GM15510 (cell line): Measurements from ENCODE around the gene TBX15.

Experiments used
- POLR2A ChIP-seq: IDR thresholded peaks from 3 replicates; pipeline ENCODE4 v1.6.1; 2011; ENCODE audit warnings: borderline replicate concordance; ENCODE audit not compliant: insufficient read length; ENCODE audit errors: extremely low read depth

The TBX15 gene

DNA sequence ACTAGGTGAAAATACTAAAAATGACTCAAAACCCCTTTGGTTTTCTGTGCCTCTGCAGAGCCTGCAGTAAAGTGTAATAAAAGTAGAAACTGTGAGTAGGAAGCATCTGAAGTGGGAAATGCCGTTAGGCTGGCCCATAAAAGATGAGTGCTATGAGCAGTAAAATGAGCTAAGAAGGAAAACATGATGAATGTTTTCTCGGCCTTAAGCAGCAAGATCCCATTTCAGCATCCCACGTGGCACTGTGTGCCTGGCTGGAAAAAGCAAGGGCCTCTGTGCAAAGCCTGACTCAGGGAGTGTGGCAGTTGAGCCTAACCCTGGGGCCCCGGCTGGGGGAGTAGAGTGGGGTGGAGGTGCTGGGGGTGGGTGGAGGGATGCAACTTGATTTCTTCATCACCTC, 109.5 kb downstream of the TBX15 start:
- no peak for TF ChIP-seq POLR2A

DNA sequence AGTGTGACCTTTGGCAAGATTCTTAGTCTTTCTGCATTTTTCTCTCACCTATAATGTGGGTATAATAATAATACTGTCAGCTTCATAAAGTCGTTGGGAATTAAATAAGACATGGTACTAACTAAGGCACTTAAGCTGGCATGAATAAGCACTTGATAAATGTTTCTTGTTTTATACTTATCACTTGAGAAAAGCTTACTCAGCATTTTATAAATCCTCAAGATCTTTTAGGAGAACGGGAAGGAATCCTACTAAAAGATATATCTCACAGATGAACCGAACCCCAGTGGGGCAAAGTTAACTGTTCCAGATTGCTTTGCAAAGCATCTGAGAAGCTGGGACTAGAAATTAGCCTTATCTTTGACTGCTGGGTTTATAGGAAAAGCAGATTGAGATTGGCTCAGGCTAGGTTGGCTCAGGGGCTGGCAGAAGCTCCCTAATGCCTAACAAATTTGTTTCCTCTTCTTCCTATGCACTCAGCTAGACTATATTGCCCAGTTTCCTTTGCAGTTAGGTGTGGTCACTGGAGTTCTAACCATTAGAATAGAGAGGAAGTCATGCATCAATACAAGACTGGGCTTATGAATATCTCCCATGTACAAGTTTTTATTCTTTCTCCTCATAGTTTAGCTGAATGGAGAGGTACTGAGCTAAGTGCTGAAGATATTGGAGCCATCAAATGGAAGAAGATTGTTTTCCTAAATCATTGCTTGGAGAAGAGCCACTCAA, 110.3 kb downstream of the TBX15 start:
- TF ChIP-seq POLR2A, result no peak

DNA sequence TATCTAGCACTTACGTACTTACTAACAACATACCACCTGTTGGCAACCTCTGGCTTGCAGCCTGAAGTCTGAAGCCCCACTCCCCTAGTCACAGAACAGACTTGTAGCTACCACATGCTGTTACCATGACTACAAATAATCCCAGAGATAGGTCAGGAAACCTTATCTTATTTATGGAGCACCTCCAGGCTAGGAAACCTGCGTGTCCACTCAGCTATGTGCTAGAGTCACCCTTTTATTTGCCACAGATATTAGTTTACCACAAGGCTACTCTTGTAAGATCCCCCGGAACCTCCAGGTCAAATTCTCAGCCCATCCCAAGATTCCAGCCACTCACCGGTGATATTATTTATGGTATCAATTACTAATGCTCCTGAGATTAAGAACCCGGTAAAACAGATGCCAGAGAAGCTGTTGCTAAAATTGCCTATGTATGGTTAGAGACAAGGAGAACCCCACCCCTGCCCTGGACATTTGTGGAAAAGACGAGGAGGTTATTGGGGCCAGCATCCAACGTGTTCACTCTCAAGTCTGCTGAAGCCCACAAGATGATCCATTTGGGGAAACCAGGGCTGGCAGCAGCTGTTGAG, 116.5 kb downstream of the TBX15 start:
- no peak for TF ChIP-seq POLR2A

DNA sequence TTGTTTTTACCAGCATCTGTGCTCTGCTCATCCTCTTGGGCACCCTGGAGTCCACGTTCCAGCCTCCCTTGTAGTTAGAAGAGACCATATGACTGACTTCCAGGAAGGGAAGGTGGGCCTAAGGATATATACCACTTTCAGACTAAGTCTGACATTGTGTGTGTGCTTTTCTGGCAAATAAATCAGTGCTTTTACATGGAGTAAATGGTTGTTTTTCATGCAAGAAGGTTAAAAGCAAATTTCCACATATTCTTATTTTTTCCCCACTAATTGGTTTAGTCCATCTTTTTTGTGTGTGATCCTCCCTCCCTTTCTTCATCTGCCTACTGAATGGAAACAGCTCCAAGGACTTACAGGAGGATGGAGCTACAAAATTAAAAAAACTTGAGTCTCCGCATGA, 119.8 kb downstream of the TBX15 start:
- no peak for TF ChIP-seq POLR2A

DNA sequence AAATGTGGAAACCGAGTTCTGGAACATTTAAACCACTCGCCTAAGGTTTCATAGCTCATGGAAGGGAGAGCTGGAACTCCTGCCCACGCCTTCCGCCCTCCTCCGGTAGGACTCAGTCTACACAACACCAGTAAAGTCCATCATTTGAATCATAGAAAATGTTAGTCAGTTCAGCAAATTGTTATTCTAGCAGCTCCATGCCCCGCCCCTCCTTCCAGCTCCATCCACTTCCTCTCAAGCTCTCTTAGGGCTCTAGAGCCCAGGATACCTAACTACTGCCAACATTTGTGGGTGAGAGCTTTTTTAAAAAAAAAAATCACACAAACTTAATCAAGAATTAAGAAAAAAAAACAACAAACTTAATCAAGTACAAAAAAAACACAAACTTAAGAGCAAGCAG, 121.8 kb downstream of the TBX15 start:
- no peak for TF ChIP-seq POLR2A

DNA sequence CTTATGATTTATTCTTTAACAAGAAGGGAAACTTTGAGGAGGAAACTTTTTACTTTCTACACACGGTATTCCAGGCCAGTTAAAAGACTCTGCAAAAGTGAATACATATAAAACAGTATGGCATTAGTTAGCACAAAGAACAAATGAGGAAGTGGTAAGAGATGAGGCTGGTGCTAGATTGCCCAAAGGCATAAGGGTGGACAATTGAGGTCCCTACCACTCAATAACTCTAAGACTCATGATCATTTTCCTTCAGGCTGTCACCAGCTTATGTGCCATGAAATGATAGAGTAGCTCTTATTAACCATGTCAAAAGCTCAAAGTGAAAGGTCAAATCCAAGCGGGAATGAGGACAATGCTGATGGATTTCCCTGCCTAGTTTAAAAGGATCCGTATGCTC, 124.5 kb downstream of the TBX15 start:
- no peak for TF ChIP-seq POLR2A

DNA sequence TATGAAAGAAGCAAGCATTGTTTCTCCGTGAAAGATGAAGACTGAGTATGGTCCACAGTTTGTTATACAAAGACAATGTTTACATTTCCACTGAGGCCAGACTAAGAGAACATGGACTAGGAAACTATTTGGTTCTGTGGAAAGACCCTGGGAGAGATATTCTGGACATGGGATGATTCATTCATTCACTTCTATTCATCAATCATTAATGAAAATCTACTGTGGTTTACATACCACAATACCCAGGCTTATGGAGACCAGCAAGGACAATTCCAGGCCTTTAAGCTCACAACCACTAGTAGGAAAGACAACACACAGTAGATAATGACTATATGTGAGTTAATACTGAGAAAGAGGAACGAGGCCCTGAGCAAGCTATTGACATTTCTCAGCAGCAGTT, 125.4 kb downstream of the TBX15 start:
- no peak for TF ChIP-seq POLR2A

DNA sequence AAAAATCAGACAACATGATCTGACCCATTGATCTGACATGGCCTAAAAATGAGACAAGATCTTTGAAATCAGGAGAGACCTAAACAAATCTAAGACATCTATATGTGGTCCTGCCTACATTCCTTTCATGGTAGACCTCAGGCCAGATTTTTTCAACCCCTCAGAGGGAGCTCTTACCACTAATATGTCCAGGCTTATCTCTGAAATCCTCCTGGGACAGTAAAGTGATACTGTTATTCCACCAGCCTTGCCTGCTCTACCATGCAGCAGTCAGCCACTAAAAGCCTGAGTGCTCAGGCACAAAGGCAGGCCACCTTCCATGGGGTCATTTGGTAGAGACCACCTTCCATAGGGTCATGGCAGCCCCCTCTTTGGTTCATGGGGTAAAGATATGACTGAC, 126.9 kb downstream of the TBX15 start:
- no peak for TF ChIP-seq POLR2A

DNA sequence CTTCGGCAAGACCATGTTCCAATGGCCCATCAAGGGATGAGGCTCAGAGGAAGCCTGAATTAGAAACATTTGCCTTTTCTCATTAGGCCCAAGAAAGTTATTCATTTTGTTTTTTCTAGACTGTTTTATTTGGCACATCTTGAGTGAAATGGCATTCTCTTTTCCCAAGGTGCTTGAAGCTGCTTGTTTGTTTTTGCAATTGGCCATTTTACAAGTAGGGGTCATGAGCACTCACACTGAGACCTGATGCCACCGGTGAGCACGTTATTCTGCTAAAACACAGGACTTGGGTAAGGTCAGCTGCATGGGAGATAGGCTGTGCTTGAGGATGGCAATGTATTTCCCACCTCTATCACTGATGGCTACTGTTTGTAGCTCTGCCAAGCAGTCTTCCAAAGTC, 128.1 kb downstream of the TBX15 start:
- TF ChIP-seq POLR2A, result no peak

DNA sequence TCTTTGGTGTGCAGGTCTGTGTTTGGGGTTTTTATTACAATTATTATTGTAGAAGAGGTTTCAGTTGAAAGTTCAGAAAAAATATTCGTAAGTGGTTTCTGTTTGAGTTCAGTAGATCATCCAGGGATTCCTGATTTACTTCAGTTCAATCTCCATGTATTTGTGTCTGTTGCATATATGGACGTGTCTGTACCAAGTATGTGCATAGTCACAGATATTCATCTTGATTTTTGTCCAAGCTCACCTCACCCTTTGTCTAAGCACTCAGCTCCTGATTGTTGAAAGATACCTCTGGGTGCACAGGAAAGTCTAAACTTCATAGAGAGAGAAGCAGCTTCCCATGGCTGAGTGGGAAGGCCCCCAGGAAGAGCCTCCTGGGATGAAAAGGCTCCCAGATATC, 141.7 kb downstream of the TBX15 start:
- no peak for TF ChIP-seq POLR2A

DNA sequence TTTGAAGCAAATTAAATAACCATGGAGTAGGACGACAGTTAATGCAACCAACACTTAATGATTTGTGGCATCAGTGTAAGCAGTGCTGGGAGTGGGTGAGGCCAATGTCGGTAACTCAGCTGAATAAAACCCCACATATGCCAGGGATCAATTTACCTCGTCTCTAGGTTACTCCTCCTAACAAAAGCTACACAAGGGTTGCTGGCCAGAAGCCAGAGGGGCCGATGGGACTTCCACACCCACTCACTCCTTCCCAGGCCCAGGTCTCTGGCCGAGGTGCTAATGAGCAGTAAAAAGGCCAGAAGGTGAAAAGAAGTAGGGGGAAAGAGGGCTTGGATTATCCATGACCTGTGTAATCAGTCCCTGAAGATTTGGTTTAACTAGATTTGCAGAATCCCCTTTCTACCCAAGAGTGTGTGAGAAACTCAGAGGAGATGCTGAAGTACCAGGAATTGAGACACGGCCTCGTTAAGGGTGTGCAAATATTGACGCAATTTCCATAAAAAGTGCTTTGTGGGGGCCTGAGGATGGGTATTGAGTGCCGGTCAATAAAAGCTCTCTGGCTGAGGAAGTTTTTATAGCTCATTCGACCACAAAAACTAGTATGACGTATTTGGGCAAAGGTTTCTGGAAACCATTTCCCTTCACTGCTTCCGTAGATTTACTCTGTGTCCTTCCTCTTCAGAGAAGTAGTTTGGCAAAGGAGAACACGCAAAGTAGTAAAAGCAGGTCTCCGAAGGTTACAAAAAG, 145.5 kb downstream of the TBX15 start:
- no peak for TF ChIP-seq POLR2A

DNA sequence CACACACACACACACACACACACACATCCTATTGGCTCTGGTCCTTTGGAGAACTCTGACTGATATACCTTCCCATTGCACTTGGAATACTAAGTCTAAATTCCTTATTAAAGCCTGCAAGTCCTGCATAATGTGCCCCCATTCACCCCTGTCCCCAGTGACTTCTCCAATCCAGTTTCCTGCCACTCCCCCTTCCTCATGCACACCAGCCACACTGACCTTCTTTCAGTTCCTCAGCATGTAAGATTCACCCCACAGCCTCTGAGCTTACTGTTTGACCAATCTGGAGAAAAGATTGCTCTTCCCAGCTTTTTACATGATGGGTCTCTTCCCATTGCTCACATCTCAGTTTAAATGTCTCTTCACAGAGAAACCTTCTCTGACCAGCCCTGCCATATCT, 146.6 kb downstream of the TBX15 start:
- TF ChIP-seq POLR2A, result no peak
